K562 (cell line): ENCODE data around the gene PDPK1. TPM values are rescaled to one million over a fixed set of nuclear protein-coding genes. Genes with fewer than 3 reads are reported as not detected.
A peak's percentile ranks its signal among the peaks of the same experiment; 100 is the strongest.

ENCODE experiments used
- BCLAF1 ChIP-seq, 2 experiments: fragments of 450-650 bp in 1 of 2; IDR thresholded peaks; 2 replicates each; pipeline ENCODE4 v1.6.1; 2011 to 2017; ENCODE audit warnings: low read depth in 2 of 2, antibody characterized with exemption in 1 of 2, borderline replicate concordance in 1 of 2, low read length in 1 of 2, mild to moderate bottlenecking in 1 of 2, mixed read lengths in 1 of 2; ENCODE audit not compliant: control insufficient read depth in 1 of 2
- BRD4 ChIP-seq: fragments of 200-600 bp; sonication (generic); IDR thresholded peaks from 2 replicates; pipeline ENCODE4 v1.6.1; 2017; ENCODE audit warnings: inconsistent platforms
- BRF1 ChIP-seq: IDR thresholded peaks from 3 replicates; pipeline ENCODE4 v1.6.1; 2011; ENCODE audit warnings: borderline replicate concordance, mild to moderate bottlenecking; ENCODE audit not compliant: insufficient read length; ENCODE audit errors: extremely low read depth
- CBX3 ChIP-seq, 2 experiments: IDR thresholded peaks; 1 replicate in 1 of 2; 2 replicates in 1 of 2; pipeline ENCODE4 v1.6.1; 2012; ENCODE audit warnings: inconsistent platforms in 2 of 2, low read length in 2 of 2, borderline replicate concordance in 1 of 2, control low read depth in 1 of 2
- CREM ChIP-seq: IDR thresholded peaks from 2 replicates; pipeline ENCODE4 v1.6.1; 2014; ENCODE audit warnings: antibody characterized with exemption, low read depth
- CTBP1 ChIP-seq: fragments of 450-650 bp; IDR thresholded peaks from 2 replicates; pipeline ENCODE4 v1.6.1; 2016; ENCODE audit warnings: borderline replicate concordance
- DPF2 ChIP-seq: fragments of 450-650 bp; IDR thresholded peaks from 2 replicates; pipeline ENCODE4 v1.6.1; 2016
- HMG20A ChIP-seq: fragments of 450-650 bp; formaldehyde crosslinking; conservative IDR thresholded peaks from 2 replicates; pipeline ENCODE4 v1.4.0; 2020; ENCODE audit warnings: mild to moderate bottlenecking, mixed read lengths
- HOXB6 ChIP-seq: fragments of 250-450 bp; sonication (Bioruptor Pico); IDR thresholded peaks from 2 replicates; pipeline ENCODE4 v1.5.1; 2022; ENCODE audit warnings: mild to moderate bottlenecking, borderline replicate concordance
- HSF4 ChIP-seq: fragments of 250-450 bp; sonication (Bioruptor Pico); IDR thresholded peaks from 2 replicates; pipeline ENCODE4 v2.1.2; 2022; ENCODE audit warnings: mild to moderate bottlenecking, moderate library complexity, borderline replicate concordance
- MECOM ChIP-seq: fragments of 250-450 bp; sonication (Bioruptor Pico); IDR thresholded peaks from 2 replicates; pipeline ENCODE4 v1.8.0; 2022; ENCODE audit warnings: inconsistent platforms
- MXI1 ChIP-seq: IDR thresholded peaks from 2 replicates; pipeline ENCODE4 v1.6.1; 2011; ENCODE audit warnings: low read depth, mild to moderate bottlenecking, improper control_type of control experiment, low read length
- NCOA6 ChIP-seq: fragments of 450-650 bp; IDR thresholded peaks from 2 replicates; pipeline ENCODE4 v1.6.1; 2017; ENCODE audit warnings: mild to moderate bottlenecking
- NR2C2 ChIP-seq, 2 experiments: fragments of 200-800 bp in 1 of 2; sonication (Bioruptor generic) in 1 of 2; sonication (generic) in 1 of 2; formaldehyde crosslinking in 1 of 2; IDR thresholded peaks; 2 replicates each; pipeline versions ENCODE4 v1.6.1 to v1.8.0; 2016 to 2022; ENCODE audit warnings: mild to moderate bottlenecking in 1 of 2, missing compliant biosample characterization in 1 of 2, missing genetic modification characterization in 1 of 2, missing genetic modification reagents in 1 of 2
- NR4A1 ChIP-seq, 2 experiments: fragments of 250-450 bp in 1 of 2; fragments of 450-650 bp in 1 of 2; sonication (Bioruptor Pico) in 1 of 2; IDR thresholded peaks; 2 replicates each; pipeline versions ENCODE4 v1.4.0 to v1.6.1; 2016 to 2020; ENCODE audit warnings: mild to moderate bottlenecking in 2 of 2, missing compliant biosample characterization in 1 of 2, missing genetic modification characterization in 1 of 2, moderate library complexity in 1 of 2
- RBM15 ChIP-seq: fragments of 200-400 bp; formaldehyde crosslinking; IDR thresholded peaks from 2 replicates; pipeline ENCODE4 v1.6.1; 2018; ENCODE audit warnings: mild to moderate bottlenecking, low read length, moderate library complexity; ENCODE audit not compliant: insufficient read depth
- SP2 ChIP-seq: IDR thresholded peaks from 2 replicates; pipeline ENCODE4 v1.6.1; 2011; ENCODE audit warnings: mild to moderate bottlenecking, low read depth, low read length, moderate library complexity; ENCODE audit not compliant: poor library complexity, severe bottlenecking; ENCODE audit errors: extremely low read depth
- SREBF2 ChIP-seq: sonication (generic); formaldehyde crosslinking; IDR thresholded peaks from 2 replicates; pipeline ENCODE4 v1.4.0; 2020; ENCODE audit warnings: mild to moderate bottlenecking, missing genetic modification reagents
- SRSF1 ChIP-seq: fragments of 200-400 bp; formaldehyde crosslinking; IDR thresholded peaks from 2 replicates; pipeline ENCODE4 v1.6.1; 2017; ENCODE audit warnings: mild to moderate bottlenecking, low read depth, low read length, moderate library complexity
- SRSF3 ChIP-seq: fragments of 200-400 bp; formaldehyde crosslinking; IDR thresholded peaks from 2 replicates; pipeline ENCODE4 v1.6.1; 2016; ENCODE audit warnings: mild to moderate bottlenecking, low read length, moderate library complexity; ENCODE audit not compliant: insufficient read depth
- TEAD2 ChIP-seq: fragments of 450-650 bp; IDR thresholded peaks from 2 replicates; pipeline ENCODE4 v1.6.1; 2016; ENCODE audit warnings: missing genetic modification characterization, control low read depth, missing compliant biosample characterization
- ZNF354B ChIP-seq: fragments of 250-450 bp; sonication (Bioruptor Pico); IDR thresholded peaks from 2 replicates; pipeline ENCODE4 v1.4.0; 2020
- ZNF445 ChIP-seq: fragments of 250-450 bp; sonication (Bioruptor Pico); IDR thresholded peaks from 2 replicates; pipeline ENCODE4 v1.4.0; 2020; ENCODE audit warnings: low read depth, mild to moderate bottlenecking, moderate library complexity
- ZNF644 ChIP-seq: fragments of 200-800 bp; sonication (Bioruptor generic); IDR thresholded peaks from 2 replicates; pipeline ENCODE4 v1.6.1; 2016; ENCODE audit warnings: low read depth, missing genetic modification characterization, missing compliant biosample characterization
- ZNF695 ChIP-seq: fragments of 450-650 bp; formaldehyde crosslinking; IDR thresholded peaks from 2 replicates; pipeline ENCODE4 v1.4.0; 2020; ENCODE audit warnings: mild to moderate bottlenecking, moderate library complexity
- ZNF75A ChIP-seq: fragments of 450-650 bp; formaldehyde crosslinking; IDR thresholded peaks from 2 replicates; pipeline ENCODE4 v1.4.0; 2020; ENCODE audit warnings: mild to moderate bottlenecking
- polyA plus RNA-seq, 8 experiments: library from polyadenylated mRNA; depleted of rRNA in 4 of 8; stranded (reverse) in 5 of 8; unstranded in 3 of 8; fragments of >200 nt; fragmentation: Nextera tagmentation in 2 of 8; fragmentation: Illumina TruSeq in 1 of 8; extraction: Ambion mirVana in 2 of 8; extraction: Trizol in 1 of 8; gene quantifications; 2 replicates each; pipeline versions ENCODE4 v1.2.1 to v1.2.3, GENCODE V29; 2011 to 2014; ENCODE audit warnings: inconsistent platforms in 1 of 8, missing spikeins in 1 of 8
- total RNA-seq, 7 experiments: library from RNA; depleted of rRNA in 6 of 7; stranded (reverse); fragments of >200 nt in 6 of 7; fragmentation: Illumina TruSeq in 2 of 7; extraction: Trizol in 2 of 7; gene quantifications; 2 replicates each; pipeline versions ENCODE4 v1.2.1 to v1.2.3, GENCODE V29; 2011 to 2021; ENCODE audit warnings: low replicate concordance in 1 of 7

PDPK1 gene
- total and polyA plus RNA-seq, 9 of the 15 experiments (the other 6 are each of a cell fraction or from before 2014, with no cell fraction given), result 4.0 to 37.2 (median 18.7) TPM

GRCh38 chr16:2603165-2604015 lies 65.6 kb downstream of the PDPK1 start (continued):
- peak; percentile 86 for TF ChIP-seq CTBP1
- TF ChIP-seq MXI1, result peak; percentile 85; the same call in 1 of the 2 replicates
- no peak for TF ChIP-seq HMG20A (CRISPR knock-in tag)
- no peak for TF ChIP-seq ZNF75A
- TF ChIP-seq SRSF1, result 0 out of 2 replicates have a peak, but pooled peaks have one; percentile 38
- no peak for TF ChIP-seq SP2
- no peak for TF ChIP-seq SRSF3
- TF ChIP-seq NCOA6, result no peak
- TF ChIP-seq DPF2, result peak; percentile 68
- 0 out of 2 replicates have a peak, but pooled peaks have one; percentile 39 for TF ChIP-seq SREBF2
- TF ChIP-seq HSF4 (CRISPR knock-in tag), result no peak
- TF ChIP-seq ZNF644 (tag), result peak; percentile 81; the same call in 1 of the 2 replicates
- peak; percentile 83 for TF ChIP-seq NR2C2 (CRISPR knock-in tag; IDR thresholded peaks at IDR 0.05)
- TF ChIP-seq NR2C2 (tag; IDR thresholded peaks at IDR 0.05), result peak; percentile 92
- no peak for TF ChIP-seq ZNF354B (CRISPR knock-in tag)
- no peak for TF ChIP-seq MECOM (CRISPR knock-in tag)
- TF ChIP-seq HOXB6, result no peak
- TF ChIP-seq ZNF445 (CRISPR knock-in tag), result peak; percentile 19; the same call in 1 of the 2 replicates
- no peak for TF ChIP-seq RBM15
- peak in 1 of 2 experiments; percentile 98; a peak in 2 of 4 replicates for TF ChIP-seq BCLAF1 (IDR thresholded peaks at IDR 0.05; ENCODE audit: borderline replicate concordance in 1 of 2, control insufficient read depth in 1 of 2, low read depth in 2 of 2, low read length in 1 of 2)
- TF ChIP-seq CBX3 (IDR thresholded peaks at IDR 0.05; ENCODE audit: borderline replicate concordance in 1 of 2, low read length in 2 of 2), result peak in 1 of 2 experiments; percentile 88; a peak in 1 of 3 replicates
- TF ChIP-seq ZNF695, result no peak
- TF ChIP-seq NR4A1 (CRISPR knock-in tag; IDR thresholded peaks at IDR 0.05), result no peak
- 0 out of 2 replicates have a peak, but pooled peaks have one; percentile 29 for TF ChIP-seq NR4A1 (tag; IDR thresholded peaks at IDR 0.05)
- TF ChIP-seq CREM, result peak; percentile 83
- TF ChIP-seq BRF1, result no peak
- no peak for TF ChIP-seq TEAD2 (tag)
- TF ChIP-seq BRD4, result peak; percentile 64; the same call in 1 of the 2 replicates
